Measurements from ENCODE around the gene GPC6.
"Not testable (repeated sequence)": the region's sequence is repeated elsewhere in the genome, so short reads cannot be mapped to it uniquely, and the experiment has no call there.

Gene GPC6

GRCh38 chr13:93450761-93451160 lies 224.2 kb downstream of the GPC6 start:
- FAIRE-seq = no peak

GRCh38 chr13:93454676-93455235 lies 228.1 kb downstream of the GPC6 start:
- FAIRE-seq = not testable (repeated sequence)

- no peak for FAIRE-seq
These were observed 229.3 kb downstream of the GPC6 start for GRCh38 chr13:93455861-93456260.

GRCh38 chr13:93460005-93460404 lies 233.4 kb downstream of the GPC6 start:
- no peak for FAIRE-seq

GRCh38 chr13:93462151-93462550 lies 235.5 kb downstream of the GPC6 start:
- no peak for FAIRE-seq

GRCh38 chr13:93466502-93467036 lies 240.0 kb downstream of the GPC6 start:
- FAIRE-seq = no peak

GRCh38 chr13:93467175-93467574 lies 240.6 kb downstream of the GPC6 start:
- FAIRE-seq = no peak

- FAIRE-seq = no peak
These were observed 241.8 kb downstream of the GPC6 start for GRCh38 chr13:93468433-93468832.

GRCh38 chr13:93472296-93472695 lies 245.7 kb downstream of the GPC6 start:
- no peak for FAIRE-seq

- no peak for FAIRE-seq
These were observed 246.2 kb downstream of the GPC6 start for GRCh38 chr13:93472814-93473296.

GRCh38 chr13:93473441-93474270 lies 247.0 kb downstream of the GPC6 start:
- no peak for FAIRE-seq

- no peak for FAIRE-seq
These were observed 249.6 kb downstream of the GPC6 start for GRCh38 chr13:93476175-93476574.

GRCh38 chr13:93477238-93477637 lies 250.6 kb downstream of the GPC6 start:
- FAIRE-seq = no peak

GRCh38 chr13:93480553-93481106 lies 254.0 kb downstream of the GPC6 start:
- no peak for FAIRE-seq

- FAIRE-seq = not testable (repeated sequence)
These were observed 269.5 kb downstream of the GPC6 start for GRCh38 chr13:93496117-93496516.

- no peak for FAIRE-seq
These were observed 270.5 kb downstream of the GPC6 start for GRCh38 chr13:93496985-93497673.

GRCh38 chr13:93499991-93500390 lies 273.4 kb downstream of the GPC6 start:
- FAIRE-seq = no peak

GRCh38 chr13:93502071-93502470 lies 275.5 kb downstream of the GPC6 start:
- FAIRE-seq = no peak

GRCh38 chr13:93502987-93503615 lies 276.5 kb downstream of the GPC6 start:
- no peak for FAIRE-seq

GRCh38 chr13:93505104-93505952 lies 278.7 kb downstream of the GPC6 start:
- no peak for FAIRE-seq

- no peak for FAIRE-seq
These were observed 284.4 kb downstream of the GPC6 start for GRCh38 chr13:93511011-93511410.

GRCh38 chr13:93515267-93515666 lies 288.7 kb downstream of the GPC6 start:
- no peak for FAIRE-seq
